GM12878 (cell line): ENCODE data around the gene CD52.
A peak's percentile ranks its signal among the peaks of the same experiment; 100 is the strongest.

Experiments used
- FOS ChIP-seq: IDR thresholded peaks from 3 replicates; pipeline ENCODE4 v1.6.1; 2011; ENCODE audit warnings: borderline replicate concordance; ENCODE audit not compliant: insufficient read length; ENCODE audit errors: extremely low read depth
- JUND ChIP-seq: IDR thresholded peaks from 2 replicates; pipeline ENCODE4 v1.6.1; 2012; ENCODE audit warnings: low read depth, mild to moderate bottlenecking, low read length, improper control_type of control experiment, moderate library complexity
- NFYA ChIP-seq: IDR thresholded peaks from 2 replicates; pipeline ENCODE4 v1.6.1; 2011; ENCODE audit warnings: low read depth, mild to moderate bottlenecking, low read length, improper control_type of control experiment, borderline replicate concordance
- POLR2A ChIP-seq: IDR thresholded peaks from 2 replicates; pipeline ENCODE4 v1.6.1; 2011; ENCODE audit warnings: low read depth, mild to moderate bottlenecking, low read length
- RAD21 ChIP-seq: IDR thresholded peaks from 2 replicates; pipeline ENCODE4 v1.6.1; 2011; ENCODE audit warnings: mild to moderate bottlenecking, low read depth, low read length, moderate library complexity; ENCODE audit not compliant: insufficient read depth
- TAF1 ChIP-seq: IDR thresholded peaks from 2 replicates; pipeline ENCODE4 v1.6.1; 2011; ENCODE audit warnings: mild to moderate bottlenecking, low read depth, low read length, borderline replicate concordance

DNA sequence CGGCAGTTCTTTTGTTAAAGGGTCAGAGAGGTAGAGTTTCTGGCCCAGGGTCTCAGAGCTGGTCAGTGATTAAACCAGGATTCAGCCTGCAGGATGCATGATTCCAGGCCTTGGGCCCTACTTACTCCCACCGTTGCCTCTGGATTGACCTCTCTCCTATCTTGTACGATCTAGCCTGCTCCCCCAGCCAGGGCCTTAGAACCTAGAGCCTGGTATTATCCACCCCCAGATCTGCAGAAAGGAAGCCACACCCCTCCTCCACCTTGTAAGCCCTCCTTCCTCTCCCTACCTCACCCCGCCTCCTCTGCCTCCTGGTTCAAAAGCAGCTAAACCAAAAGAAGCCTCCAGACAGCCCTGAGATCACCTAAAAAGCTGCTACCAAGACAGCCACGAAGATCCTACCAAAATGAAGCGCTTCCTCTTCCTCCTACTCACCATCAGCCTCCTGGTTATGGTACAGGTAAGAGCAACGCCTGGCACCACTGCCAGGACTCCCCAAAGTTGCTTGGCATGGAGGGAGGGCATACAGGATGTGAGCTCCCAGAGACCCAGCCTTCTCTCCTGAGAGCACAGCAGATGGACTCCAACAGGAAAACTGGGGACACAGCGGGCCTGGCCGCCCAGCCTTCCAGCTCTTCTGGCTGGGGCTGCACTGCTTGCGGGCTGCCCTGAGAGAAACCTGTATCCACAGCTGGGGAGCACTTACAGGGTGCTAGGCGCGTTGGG is at the start of gene CD52:
- TF ChIP-seq TAF1 (no peak; the same call in 1 of the 2 replicates), NFYA (no peak), JUND (no peak), RAD21 (no peak), FOS (no peak), POLR2A (peak; percentile 82)
